DOHH2 (cell line): ENCODE results near the gene STAP2.

Source experiments
- CTCF ChIP-seq: fragments of 200-600 bp; sonication (generic); IDR thresholded peaks from one replicate; pipeline ENCODE4 v1.5.1; 2014; ENCODE audit warnings: antibody characterized with exemption, mild to moderate bottlenecking, low read depth, low read length; ENCODE audit not compliant: poor library complexity, severe bottlenecking
- EZH2phosphoT487 ChIP-seq: fragments of 200-600 bp; sonication (generic); IDR thresholded peaks from 2 replicates; pipeline ENCODE4 v1.6.1; 2017; ENCODE audit warnings: borderline replicate concordance, mild to moderate bottlenecking, antibody characterized with exemption, low read length, moderate library complexity, mixed read lengths

GRCh38 chr19:4292515-4292914 is 46.1 kb downstream of the STAP2 start:
- TF ChIP-seq CTCF (no peak), EZH2phosphoT487 (no peak)
